ENCODE measurements around the gene ARL6IP1. TPM values are rescaled to one million over a fixed set of nuclear protein-coding genes. Genes with fewer than 3 reads are reported as not detected.

Gene ARL6IP1
- total RNA-seq, 1 experiment from 2014 or later, result 197 TPM

DNA sequence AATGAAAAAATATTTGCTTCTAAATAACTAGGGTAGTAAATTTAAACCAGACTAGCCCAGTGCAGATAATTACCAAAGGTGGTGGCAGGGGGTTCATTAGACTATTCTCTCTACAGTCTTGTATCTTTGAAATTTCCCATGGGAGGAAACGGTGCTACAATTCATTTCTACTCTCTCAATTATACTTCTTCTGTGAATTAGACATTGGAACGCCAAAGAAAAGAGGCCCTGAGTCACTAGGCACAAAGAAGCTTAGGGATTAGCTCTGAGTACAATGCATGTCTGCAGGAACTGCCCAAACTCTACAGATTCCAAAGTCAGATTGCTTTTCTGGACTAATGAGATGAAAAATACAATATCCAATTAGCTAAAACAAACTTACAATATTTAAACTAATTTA, 30.7 kb upstream of the ARL6IP1 start:
- Histone ChIP-seq H3K79me2 (ENCODE audit: insufficient read depth, low read length) (no peaks in the 10 kb centered on the region), H2BK12ac (ENCODE audit: insufficient read length, low read depth, low read length) (no peak overlapping the region), H4K5ac (ENCODE audit: insufficient read length, low read depth, low read length) (no peak overlapping the region), H3K18ac (ENCODE audit: insufficient read length, low read depth, low read length) (no peak overlapping the region), H4K20me1 (ENCODE audit: control insufficient read depth, insufficient read depth, insufficient read length) (no peaks in the 10 kb centered on the region), H3K27ac (ENCODE audit: insufficient read length, low read depth, low read length) (no peak overlapping the region), H3K4me1 (ENCODE audit: insufficient read depth, low read length) (no peaks in the 10 kb centered on the region), H3K79me1 (ENCODE audit: insufficient read depth, low read depth, low read length, poor library complexity, severe bottlenecking) (no peaks in the 10 kb centered on the region), H3K4ac (ENCODE audit: low read depth, low read length) (no peak overlapping the region), H3K23me2 (ENCODE audit: insufficient read length, low read depth, low read length, poor library complexity, severe bottlenecking) (no peaks in the 10 kb centered on the region), H4K8ac (replicated peaks; ENCODE audit: insufficient read length, low read depth, low read length) (no peak overlapping the region), H4K91ac (ENCODE audit: insufficient read length, low read depth, low read length) (no peak overlapping the region), H3K14ac (ENCODE audit: insufficient read depth, low read length) (no peak overlapping the region), H2AK5ac (ENCODE audit: insufficient read length, low read length) (no peak overlapping the region), H3K27me3 (ENCODE audit: insufficient read depth, low read length) (no peaks in the 10 kb centered on the region), H3K9me3 (ENCODE audit: control insufficient read depth, low read depth, low read length) (no peaks in the 10 kb centered on the region), H2BK5ac (ENCODE audit: insufficient read length, low read length) (no peak overlapping the region), H2BK15ac (ENCODE audit: low read depth, low read length) (no peak overlapping the region), H3K4me2 (ENCODE audit: insufficient read depth, insufficient read length, low read length) (no peak overlapping the region), H2BK120ac (ENCODE audit: low read depth, low read length, poor library complexity, severe bottlenecking) (no peak overlapping the region), H3K56ac (ENCODE audit: insufficient read length, low read depth, low read length) (no peak overlapping the region), H3K23ac (ENCODE audit: insufficient read length, low read depth, low read length) (no peak overlapping the region), H3K9ac (ENCODE audit: extremely low read depth, insufficient read length, low read length) (no peak overlapping the region), H2AFZ (ENCODE audit: low read length) (no peak overlapping the region), H3T11ph (ENCODE audit: low read length) (no peak overlapping the region), H2BK20ac (ENCODE audit: low read depth, low read length, poor library complexity, severe bottlenecking) (no peak overlapping the region)
- H3K9me3 Mint-ChIP-seq, result no peaks in the 10 kb centered on the region
- H3K27ac Mint-ChIP-seq, result no peak overlapping the region
- H3K4me1 Mint-ChIP-seq, result peaks cover 6 to 8% of the 10 kb centered on the region in 2 experiments
- TF ChIP-seq, protein P1, sequence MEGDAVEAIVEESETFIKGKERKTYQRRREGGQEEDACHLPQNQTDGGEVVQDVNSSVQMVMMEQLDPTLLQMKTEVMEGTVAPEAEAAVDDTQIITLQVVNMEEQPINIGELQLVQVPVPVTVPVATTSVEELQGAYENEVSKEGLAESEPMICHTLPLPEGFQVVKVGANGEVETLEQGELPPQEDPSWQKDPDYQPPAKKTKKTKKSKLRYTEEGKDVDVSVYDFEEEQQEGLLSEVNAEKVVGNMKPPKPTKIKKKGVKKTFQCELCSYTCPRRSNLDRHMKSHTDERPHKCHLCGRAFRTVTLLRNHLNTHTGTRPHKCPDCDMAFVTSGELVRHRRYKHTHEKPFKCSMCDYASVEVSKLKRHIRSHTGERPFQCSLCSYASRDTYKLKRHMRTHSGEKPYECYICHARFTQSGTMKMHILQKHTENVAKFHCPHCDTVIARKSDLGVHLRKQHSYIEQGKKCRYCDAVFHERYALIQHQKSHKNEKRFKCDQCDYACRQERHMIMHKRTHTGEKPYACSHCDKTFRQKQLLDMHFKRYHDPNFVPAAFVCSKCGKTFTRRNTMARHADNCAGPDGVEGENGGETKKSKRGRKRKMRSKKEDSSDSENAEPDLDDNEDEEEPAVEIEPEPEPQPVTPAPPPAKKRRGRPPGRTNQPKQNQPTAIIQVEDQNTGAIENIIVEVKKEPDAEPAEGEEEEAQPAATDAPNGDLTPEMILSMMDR (conservative IDR thresholded peaks at IDR 0.05), result no peak
- H3K4me3 Mint-ChIP-seq, result no peak overlapping the region
- peaks cover 47 to 86% (median 80%) of the 10 kb centered on the region in 3 experiments for H3K36me3 Mint-ChIP-seq (ENCODE audit: insufficient read depth in 1 of 3, low read depth in 3 of 3)
- no peak for DNase-seq
- WGBS (ENCODE audit: extremely low coverage, insufficient read length, low lambda C conversion rate), result no CpG with 5 or more reads among the region's 2 CpGs
- H3K27me3 Mint-ChIP-seq (ENCODE audit: low read depth), result no peaks in the 10 kb centered on the region

All from H9 (cell line).